ENCODE data around the gene CYB561A3. TPM values are rescaled to one million over a fixed set of nuclear protein-coding genes. Genes with fewer than 3 reads are reported as not detected.

CYB561A3 gene
- total and polyA plus RNA-seq, 2 experiments from 2014 or later = 9.8 to 30.8 TPM

- Histone ChIP-seq H3K9me2 (ENCODE audit: insufficient read depth) (no peaks in the 10 kb centered on the region), H3K27me3 (ENCODE audit: insufficient read depth) (no peaks in the 10 kb centered on the region), H3K4me2 (no peak overlapping the region), H3K4me3 (no peak overlapping the region), H2AFZ (no peak overlapping the region), H3K27ac (ENCODE audit: low read depth) (no peak overlapping the region), H4K20me1 (replicated peaks; ENCODE audit: insufficient read depth) (peaks cover 47% of the 10 kb centered on the region), H3K36me3 (ENCODE audit: insufficient read depth) (peaks cover 62% of the 10 kb centered on the region), H3F3A (replicated peaks; ENCODE audit: low read depth) (peaks cover 18% of the 10 kb centered on the region), H3K79me2 (replicated peaks; ENCODE audit: insufficient read depth) (peaks cover 77% of the 10 kb centered on the region), H3K4me1 (ENCODE audit: insufficient read depth) (peaks cover 13% of the 10 kb centered on the region)
- ATAC-seq (no peak), DNase-seq (ENCODE audit: low spot score) (no peak)
- H3K27ac Mint-ChIP-seq = no peak overlapping the region
- H3K9me3 Mint-ChIP-seq = no peaks in the 10 kb centered on the region
- H3K36me3 Mint-ChIP-seq (ENCODE audit: low read depth) = peaks cover 67% of the 10 kb centered on the region
- H3K4me3 Mint-ChIP-seq = no peak overlapping the region
- H3K27me3 Mint-ChIP-seq (ENCODE audit: insufficient read depth, low read depth, poor library complexity) = peaks cover 10% of the 10 kb centered on the region
- TF ChIP-seq CTCF (conservative IDR thresholded peaks at IDR 0.05; ENCODE audit: low read depth in 2 of 2) = no peak
- TF ChIP-seq CREB1 (CRISPR knock-in tag; IDR thresholded peaks at IDR 0.05; ENCODE audit: low read depth) = no peak
- TF ChIP-seq EZH2 (IDR thresholded peaks at IDR 0.05; ENCODE audit: low read depth, unreplicated experiment) = no peak
- H3K4me1 Mint-ChIP-seq = peaks cover 14% of the 10 kb centered on the region
Measured at GRCh38 chr11:61328351-61328750, 33.3 kb downstream of the CYB561A3 start.

GRCh38 chr11:61327669-61328071 lies 34.0 kb downstream of the CYB561A3 start:
- peaks cover 74% of the 10 kb centered on the region for H3K36me3 Mint-ChIP-seq (ENCODE audit: low read depth)
- Histone ChIP-seq H3F3A (replicated peaks; ENCODE audit: low read depth) (peaks cover 17% of the 10 kb centered on the region; the same call in 1 of the 2 replicates), H4K20me1 (replicated peaks; ENCODE audit: insufficient read depth) (peaks cover 47% of the 10 kb centered on the region), H3K27me3 (ENCODE audit: insufficient read depth) (no peaks in the 10 kb centered on the region), H3K4me1 (ENCODE audit: insufficient read depth) (peaks cover 13% of the 10 kb centered on the region), H3K36me3 (ENCODE audit: insufficient read depth) (peaks cover 69% of the 10 kb centered on the region), H2AFZ (no peak overlapping the region), H3K4me3 (no peak overlapping the region), H3K79me2 (replicated peaks; ENCODE audit: insufficient read depth) (peaks cover 75% of the 10 kb centered on the region), H3K9me2 (ENCODE audit: insufficient read depth) (no peaks in the 10 kb centered on the region), H3K27ac (ENCODE audit: low read depth) (no peak overlapping the region), H3K4me2 (no peak overlapping the region)
- H3K4me1 Mint-ChIP-seq = peaks cover 14% of the 10 kb centered on the region
- H3K27ac Mint-ChIP-seq = no peak overlapping the region
- DNase-seq (ENCODE audit: low spot score) (no peak), ATAC-seq (no peak)
- no peaks in the 10 kb centered on the region for H3K9me3 Mint-ChIP-seq
- peaks cover 8% of the 10 kb centered on the region for H3K27me3 Mint-ChIP-seq (ENCODE audit: insufficient read depth, low read depth, poor library complexity)
- no peak overlapping the region for H3K4me3 Mint-ChIP-seq
- TF ChIP-seq ZNF331 (CRISPR knock-in tag; IDR thresholded peaks at IDR 0.05; ENCODE audit: low read depth) (no peak), REST (IDR thresholded peaks at IDR 0.05; ENCODE audit: unreplicated experiment) (no peak), JUNB (IDR thresholded peaks at IDR 0.05; ENCODE audit: unreplicated experiment) (no peak), EZH2phosphoT487 (IDR thresholded peaks at IDR 0.05; ENCODE audit: unreplicated experiment) (no peak)

Measured in GM23338 (cell line).